Neuronal stem cell (in vitro differentiated cells): Measurements from ENCODE around the gene PLEKHG1.

Source experiments
- DNase-seq: peaks from one replicate; pipeline ENCODE4 v3.0.0-alpha.2; 2013; ENCODE audit warnings: low spot score
- H2AFZ ChIP-seq: one replicate; pipeline ENCODE4 v1.6.1; 2013; ENCODE audit warnings: mild to moderate bottlenecking, low read length, inconsistent platforms
- H2AK5ac ChIP-seq: 2 replicates; pipeline ENCODE4 v1.6.1; 2013; ENCODE audit warnings: low read depth, mild to moderate bottlenecking, inconsistent platforms, low read length, moderate library complexity, mixed read lengths
- H2BK120ac ChIP-seq: 2 replicates; pipeline ENCODE4 v1.6.1; 2013; ENCODE audit warnings: low read depth, mild to moderate bottlenecking, inconsistent platforms, low read length, moderate library complexity, mixed read lengths
- H2BK12ac ChIP-seq: one replicate; pipeline ENCODE4 v1.6.1; 2013; ENCODE audit warnings: low read length, inconsistent platforms
- H2BK15ac ChIP-seq: 2 replicates; pipeline ENCODE4 v1.6.1; 2013; ENCODE audit warnings: mild to moderate bottlenecking, low read length, inconsistent platforms, mixed read lengths
- H2BK5ac ChIP-seq: one replicate; pipeline ENCODE4 v1.6.1; 2013; ENCODE audit warnings: inconsistent platforms, mild to moderate bottlenecking, low read length, moderate library complexity
- H3K14ac ChIP-seq: one replicate; pipeline ENCODE4 v1.6.1; 2013; ENCODE audit warnings: low read length, inconsistent platforms
- H3K18ac ChIP-seq: 2 replicates; pipeline ENCODE4 v1.6.1; 2013; ENCODE audit warnings: low read length, inconsistent platforms
- H3K23ac ChIP-seq: 2 replicates; pipeline ENCODE4 v1.6.1; 2013; ENCODE audit warnings: low read depth, mild to moderate bottlenecking, mixed read lengths, low read length, inconsistent platforms; ENCODE audit not compliant: poor library complexity
- H3K27ac ChIP-seq: replicated peaks from 3 replicates; pipeline ENCODE4 v1.5.1; 2013; ENCODE audit warnings: low read length, inconsistent platforms
- H3K27me3 ChIP-seq, 3 experiments: 2 replicates each; pipeline ENCODE4 v1.6.1; 2013; ENCODE audit warnings: low read length in 3 of 3, mild to moderate bottlenecking in 2 of 3, inconsistent platforms in 1 of 3, low read depth in 1 of 3, mixed read lengths in 1 of 3, moderate library complexity in 1 of 3; ENCODE audit not compliant: control insufficient read depth in 3 of 3, insufficient read depth in 3 of 3
- H3K36me3 ChIP-seq, 2 donors: replicated peaks in 1 of 2; 2 replicates each; pipeline ENCODE4 v1.6.1; 2013; ENCODE audit warnings: low read length in 2 of 2; ENCODE audit not compliant: control insufficient read depth in 2 of 2, insufficient read depth in 2 of 2
- H3K4ac ChIP-seq: 2 replicates; pipeline ENCODE4 v1.6.1; 2013; ENCODE audit warnings: inconsistent platforms, mild to moderate bottlenecking, low read length, moderate library complexity
- H3K4me1 ChIP-seq, 2 donors: 1 replicate in 1 of 2; 2 replicates in 1 of 2; pipeline ENCODE4 v1.6.1; 2013; ENCODE audit warnings: low read length in 2 of 2, low read depth in 1 of 2; ENCODE audit not compliant: control insufficient read depth in 2 of 2, insufficient read depth in 1 of 2
- H3K4me2 ChIP-seq: one replicate; pipeline ENCODE4 v1.6.1; 2013; ENCODE audit warnings: mild to moderate bottlenecking, low read length, inconsistent platforms; ENCODE audit not compliant: insufficient read depth, poor library complexity, severe bottlenecking
- H3K4me3 ChIP-seq, 2 donors: 2 replicates each; pipeline ENCODE4 v1.5.1; 2013; ENCODE audit warnings: low read length in 2 of 2, mild to moderate bottlenecking in 2 of 2, inconsistent platforms in 1 of 2, moderate library complexity in 1 of 2
- H3K79me1 ChIP-seq: one replicate; pipeline ENCODE4 v1.6.1; 2013; ENCODE audit warnings: low read depth, mild to moderate bottlenecking, inconsistent platforms, low read length, moderate library complexity
- H3K9ac ChIP-seq: one replicate; pipeline ENCODE4 v1.6.1; 2013; ENCODE audit warnings: mild to moderate bottlenecking, low read depth, low read length, inconsistent platforms; ENCODE audit not compliant: poor library complexity
- H3K9me3 ChIP-seq, 2 donors: replicated peaks in 1 of 2; 2 replicates each; pipeline versions ENCODE3 to v1.6.1; 2013; ENCODE audit warnings: low read length in 2 of 2, mild to moderate bottlenecking in 2 of 2, inconsistent platforms in 1 of 2, low read depth in 1 of 2, mixed read lengths in 1 of 2, moderate library complexity in 1 of 2; ENCODE audit not compliant: control insufficient read depth in 2 of 2, insufficient read depth in 1 of 2
- H4K8ac ChIP-seq: one replicate; pipeline ENCODE4 v1.6.1; 2013; ENCODE audit warnings: low read depth, mild to moderate bottlenecking, inconsistent platforms, low read length, moderate library complexity
- H4K91ac ChIP-seq: one replicate; pipeline ENCODE4 v1.6.1; 2013; ENCODE audit warnings: low read length, low read depth, mild to moderate bottlenecking, inconsistent platforms; ENCODE audit not compliant: poor library complexity
- WGBS, 2 donors: extraction: QIAGEN DNeasy Blood & Tissue Kit; methylation state at CpG; one replicate each; pipeline ENCODE4 v1.1.7; 2013; ENCODE audit warnings: missing lambda C conversion rate in 2 of 2, mixed read lengths in 1 of 2; ENCODE audit not compliant: insufficient read length in 2 of 2, insufficient replicate concordance in 1 of 2; ENCODE audit errors: extremely low coverage in 2 of 2; 5-methylcytosine and 5-hydroxymethylcytosine counted together

The PLEKHG1 gene

GRCh38 chr6:150646228-150646627 is 46.5 kb downstream of the PLEKHG1 start:
- Histone ChIP-seq H2BK15ac (no peak overlapping the region), H3K4me2 (no peak overlapping the region), H3K4ac (no peak overlapping the region), H3K9me3 (peaks cover 0 to 4% of the 10 kb centered on the region in 2 donors), H4K91ac (no peak overlapping the region), H3K27me3 (no peaks in the 10 kb centered on the region), H3K4me3 (no peak overlapping the region), H2BK120ac (no peak overlapping the region), H3K36me3 (no peaks in the 10 kb centered on the region), H3K9ac (no peak overlapping the region), H3K14ac (no peak overlapping the region), H3K23ac (no peak overlapping the region), H2BK5ac (no peak overlapping the region), H3K4me1 (peaks cover 4 to 6% of the 10 kb centered on the region in 2 donors), H4K8ac (no peak overlapping the region), H2AFZ (no peak overlapping the region), H2AK5ac (no peak overlapping the region), H2BK12ac (no peak overlapping the region), H3K27ac (no peak overlapping the region), H3K79me1 (no peaks in the 10 kb centered on the region), H3K18ac (no peak overlapping the region)
- no peak for DNase-seq
- WGBS, 2 donors = no CpG with 5 or more reads among the region's 2 CpGs

GRCh38 chr6:150647051-150647450 is 47.4 kb downstream of the PLEKHG1 start:
- Histone ChIP-seq H2AFZ (no peak overlapping the region), H4K91ac (no peak overlapping the region), H2BK120ac (no peak overlapping the region), H3K9ac (no peak overlapping the region), H2AK5ac (no peak overlapping the region), H3K36me3 (no peaks in the 10 kb centered on the region), H3K27me3 (no peaks in the 10 kb centered on the region), H3K9me3 (peaks cover 0 to 4% of the 10 kb centered on the region in 2 donors), H3K4me3 (no peak overlapping the region), H3K79me1 (no peaks in the 10 kb centered on the region), H3K27ac (no peak overlapping the region), H3K4me2 (no peak overlapping the region), H3K4ac (no peak overlapping the region), H3K23ac (no peak overlapping the region), H4K8ac (no peak overlapping the region), H2BK15ac (no peak overlapping the region), H2BK5ac (no peak overlapping the region), H3K14ac (no peak overlapping the region), H2BK12ac (no peak overlapping the region), H3K18ac (no peak overlapping the region), H3K4me1 (peaks cover 4 to 6% of the 10 kb centered on the region in 2 donors)
- no CpG with 5 or more reads among the region's 3 CpGs for WGBS, 2 donors
- DNase-seq = no peak
